PC-3 (cell line): Measurements from ENCODE around the gene HOXD1.

Experiments
- CTCF ChIP-seq: fragments of 300-600 bp; sonication (generic); conservative IDR thresholded peaks from 2 replicates; pipeline ENCODE4 v1.5.1; 2017; ENCODE audit warnings: antibody characterized with exemption, low read depth, mild to moderate bottlenecking, low read length
- EZH2phosphoT487 ChIP-seq: fragments of 300-600 bp; sonication (generic); IDR thresholded peaks from 2 replicates; pipeline ENCODE4 v1.6.1; 2018; ENCODE audit warnings: mild to moderate bottlenecking, antibody characterized with exemption, low read length, borderline replicate concordance

- TF ChIP-seq CTCF = no peak
- TF ChIP-seq EZH2phosphoT487 = no peak
Measured at GRCh38 chr2:176182671-176183070, 5.8 kb upstream of the HOXD1 start.
